Hypothalamus (tissue), 51 donors: ENCODE data around the gene CLSTN2.

ENCODE experiments used
- DNase-seq, 51 donors: peaks; one replicate each; lab custom pipeline; 2025; lab: John Stamatoyannopoulos, UW

The CLSTN2 gene

DNA sequence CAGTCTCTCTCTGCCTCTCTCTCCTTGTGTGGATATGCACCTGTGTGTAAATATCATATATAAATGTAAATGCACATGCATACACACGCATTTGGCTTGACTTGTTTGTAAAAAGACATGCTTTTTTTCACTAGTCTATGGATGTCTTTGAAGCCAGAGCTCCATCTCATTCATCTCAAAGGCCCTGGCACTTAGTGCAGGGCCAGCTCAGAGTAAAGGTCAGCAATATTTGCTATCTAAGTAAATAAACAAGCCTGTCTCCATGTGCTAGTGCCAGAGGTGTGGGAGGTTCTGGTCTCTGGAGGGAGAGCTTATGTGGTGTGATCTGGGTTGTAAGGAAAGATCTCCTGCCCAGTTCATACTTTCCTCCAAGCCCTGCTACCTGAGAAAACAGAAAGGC, 5.6 kb downstream of the CLSTN2 start:
- no peak for DNase-seq

- DNase-seq: no peak
Observed at GRCh38 chr3:139941580-139941979, 6.6 kb downstream of the CLSTN2 start.

DNA sequence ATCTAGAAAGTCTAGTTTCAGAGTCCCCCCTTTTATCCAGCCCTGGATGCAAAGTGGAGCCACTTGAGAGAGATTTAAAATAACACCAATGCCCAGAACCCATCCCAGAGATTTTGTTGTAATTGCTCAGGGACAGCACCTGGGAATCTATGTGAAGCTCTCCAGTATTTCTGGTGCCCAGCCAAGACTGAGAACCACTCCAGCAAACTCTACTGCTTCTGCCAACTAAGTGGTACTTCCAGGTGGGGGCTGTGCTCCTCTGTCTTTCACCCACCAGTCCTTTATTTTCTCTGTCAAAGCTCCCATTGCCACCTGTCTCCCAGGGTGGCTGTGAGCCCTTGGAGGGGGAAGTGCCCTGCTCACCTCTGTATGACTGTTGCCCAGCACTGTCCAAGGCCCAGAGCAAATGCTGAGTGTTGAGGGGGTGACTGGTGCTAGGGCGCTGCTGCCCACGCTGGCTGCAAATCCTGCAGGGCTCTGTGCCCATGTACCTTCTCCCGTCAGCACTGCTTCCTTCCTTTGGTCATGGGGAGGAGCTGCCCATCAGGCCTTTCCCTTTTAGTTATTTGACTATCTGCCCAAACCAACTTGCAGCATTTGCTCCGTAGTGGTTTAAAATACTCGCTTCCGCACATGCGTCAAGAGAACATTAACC, 9.4 kb downstream of the CLSTN2 start:
- DNase-seq: no peak

DNA sequence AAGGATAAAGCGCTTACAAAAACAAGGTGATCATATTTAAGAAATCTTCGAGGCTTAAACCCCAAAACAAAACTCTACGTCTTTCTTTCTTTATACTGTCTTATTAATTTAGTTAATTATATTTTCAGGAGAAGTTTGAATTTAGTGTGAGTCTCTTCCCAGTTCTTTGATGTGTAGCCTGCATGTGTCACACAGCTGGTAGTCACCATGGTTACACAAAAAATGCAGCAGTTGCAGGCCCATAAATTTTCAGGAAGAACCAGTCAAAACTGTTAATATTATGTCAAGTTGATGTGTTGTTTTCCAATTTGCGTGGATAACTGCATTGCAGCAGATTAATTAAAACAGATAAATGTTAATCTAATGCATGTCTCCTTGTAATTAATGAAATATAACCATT, 10.4 kb downstream of the CLSTN2 start:
- DNase-seq: no peak

- no peak for DNase-seq
Observed at GRCh38 chr3:139945942-139946341, 11.0 kb downstream of the CLSTN2 start.

GRCh38 chr3:139948467-139948866, 13.5 kb downstream of the CLSTN2 start:
- DNase-seq: no peak

- no peak for DNase-seq
Observed at GRCh38 chr3:139948898-139949297, 13.9 kb downstream of the CLSTN2 start.

DNA sequence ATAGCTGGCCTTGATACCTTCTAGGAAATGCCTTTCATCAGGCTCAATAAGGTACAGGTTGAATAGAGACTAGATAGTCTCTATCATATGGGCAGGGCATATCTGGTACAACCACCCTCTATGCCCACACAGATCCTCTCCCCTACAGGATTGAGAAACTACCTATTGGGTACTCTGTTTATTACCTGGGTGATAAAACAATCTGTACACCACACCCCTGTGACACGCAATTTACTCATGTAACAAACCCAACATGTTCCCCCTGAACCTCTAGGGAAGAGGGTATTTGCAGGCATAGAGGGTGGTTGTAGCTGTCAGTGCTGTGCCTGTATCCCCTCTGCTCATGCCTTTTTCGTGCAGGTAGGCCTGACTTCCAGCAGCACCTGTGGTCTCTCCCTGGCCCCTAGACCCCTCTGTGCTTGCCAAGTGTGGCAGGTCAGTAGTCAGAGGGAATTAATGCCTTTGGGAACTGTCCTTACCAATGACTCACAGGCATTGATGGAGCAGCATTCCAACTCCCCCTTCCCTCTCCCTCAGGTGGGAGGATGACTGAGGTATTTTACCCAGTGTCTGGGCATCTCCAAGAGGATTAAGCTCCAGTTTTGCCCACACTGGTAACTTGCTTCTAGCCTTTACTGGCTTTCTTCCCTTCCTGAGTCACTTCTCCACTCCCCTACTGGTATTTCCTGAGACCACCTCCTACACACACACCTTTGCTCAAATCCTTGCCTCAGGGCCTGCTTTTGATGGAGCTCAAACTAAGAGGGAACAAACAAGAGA, 18.3 kb downstream of the CLSTN2 start:
- no peak for DNase-seq

DNA sequence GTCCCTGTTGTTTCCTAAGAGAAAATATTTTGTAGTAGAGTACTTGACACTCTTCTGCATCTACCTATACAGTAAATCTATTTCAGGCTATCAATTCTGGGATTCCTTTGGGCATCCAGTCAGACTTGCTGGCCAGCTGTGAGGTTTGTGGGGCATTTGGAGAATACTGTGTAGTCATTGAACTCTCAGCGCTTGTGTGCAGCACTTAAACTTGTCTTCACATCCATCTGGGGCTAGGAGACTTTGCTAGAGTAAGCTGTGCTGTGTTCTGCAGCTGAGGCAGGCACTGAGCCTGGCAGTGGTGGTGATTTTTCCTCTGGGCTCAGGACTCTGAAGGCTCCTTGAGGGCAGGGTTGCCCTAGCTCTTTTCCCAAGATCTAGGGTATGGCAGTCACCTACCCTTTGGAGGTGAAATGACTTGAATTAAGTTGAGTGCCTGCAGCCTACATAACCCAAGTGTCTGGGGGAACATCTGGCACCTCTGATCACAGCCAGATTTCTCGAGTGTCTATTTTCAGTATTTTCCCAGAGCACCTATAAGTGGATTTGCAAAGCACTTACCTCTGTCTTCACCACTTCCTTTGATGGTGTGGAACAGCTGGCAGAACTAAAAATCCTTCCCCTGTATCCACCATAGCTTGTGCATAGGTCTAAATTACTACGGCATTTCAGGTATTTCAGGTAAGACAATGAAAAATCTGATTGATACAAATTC, 19.3 kb downstream of the CLSTN2 start:
- DNase-seq: no peak

DNA sequence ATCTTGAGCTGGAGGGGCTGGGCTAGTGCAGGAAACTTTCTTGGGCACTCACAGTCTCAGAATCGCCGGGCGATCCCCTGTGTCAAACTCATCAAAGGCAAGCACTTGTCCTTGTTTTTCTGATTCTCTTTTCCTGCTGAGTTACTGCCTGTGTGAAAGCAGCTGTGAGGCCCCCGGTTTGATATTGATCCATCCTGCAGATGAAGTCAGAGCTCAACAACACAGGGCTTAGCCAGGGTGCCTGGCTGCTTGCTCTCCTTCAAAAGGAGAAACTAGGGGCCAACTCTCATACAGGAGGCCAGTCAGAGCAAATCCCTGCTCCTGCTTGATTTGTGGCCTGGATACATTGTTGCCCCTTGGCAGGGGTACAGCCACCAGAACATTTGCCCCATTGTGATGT, 22.9 kb downstream of the CLSTN2 start:
- no peak for DNase-seq

- no peak for DNase-seq
Observed at GRCh38 chr3:139969386-139969785, 34.4 kb downstream of the CLSTN2 start.

DNA sequence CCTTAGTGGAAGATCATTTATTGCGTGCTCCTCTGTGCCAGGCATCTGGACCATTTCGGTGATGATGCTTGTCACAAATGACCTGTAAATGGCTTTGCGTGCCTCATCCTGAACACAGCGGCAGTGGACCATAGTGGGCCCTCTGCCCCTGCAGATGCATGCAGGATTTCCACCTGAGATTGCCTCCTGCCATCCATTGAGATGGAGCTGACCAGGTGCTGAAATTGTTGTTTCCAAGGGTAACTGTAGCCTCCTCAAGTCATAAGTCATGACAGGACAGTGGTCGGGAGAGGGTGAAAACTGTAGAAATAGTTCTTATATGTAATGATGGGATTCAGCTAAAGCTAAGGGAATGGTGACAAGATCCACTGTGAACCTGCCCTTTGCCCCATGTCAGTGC, 35.5 kb downstream of the CLSTN2 start:
- DNase-seq: no peak

DNA sequence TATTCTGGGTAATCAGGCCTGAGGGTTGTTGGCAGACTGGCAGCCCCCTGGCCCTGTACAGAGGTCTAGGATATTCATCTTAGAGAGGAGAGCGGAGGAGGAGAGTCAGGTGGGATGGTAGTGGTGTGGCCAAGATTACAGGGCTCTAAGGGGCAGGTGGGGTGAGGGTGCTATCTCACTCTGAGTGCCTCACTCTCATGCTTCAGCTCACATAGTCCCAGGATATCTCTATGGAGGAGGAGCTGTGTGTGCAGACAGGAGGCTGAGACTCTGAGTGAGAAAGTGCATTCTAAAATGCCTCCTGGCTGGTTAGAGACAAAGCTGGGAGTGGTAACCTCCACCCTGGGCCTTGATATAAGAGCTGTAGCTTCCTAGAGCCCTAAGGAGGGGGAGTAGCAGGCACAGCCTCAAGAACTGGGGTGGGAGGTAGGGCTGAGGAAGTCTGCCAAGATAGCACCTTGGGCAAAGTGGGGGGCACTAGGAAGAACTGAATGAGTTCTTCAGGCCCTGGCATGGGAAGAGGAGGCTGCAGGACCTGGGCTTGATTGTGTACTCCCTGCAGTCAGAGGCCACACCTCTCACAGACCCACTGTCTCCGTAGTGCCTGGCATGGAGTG, 39.9 kb downstream of the CLSTN2 start:
- no peak for DNase-seq

- DNase-seq: no peak
Observed at GRCh38 chr3:139975594-139976365, 40.8 kb downstream of the CLSTN2 start.

DNA sequence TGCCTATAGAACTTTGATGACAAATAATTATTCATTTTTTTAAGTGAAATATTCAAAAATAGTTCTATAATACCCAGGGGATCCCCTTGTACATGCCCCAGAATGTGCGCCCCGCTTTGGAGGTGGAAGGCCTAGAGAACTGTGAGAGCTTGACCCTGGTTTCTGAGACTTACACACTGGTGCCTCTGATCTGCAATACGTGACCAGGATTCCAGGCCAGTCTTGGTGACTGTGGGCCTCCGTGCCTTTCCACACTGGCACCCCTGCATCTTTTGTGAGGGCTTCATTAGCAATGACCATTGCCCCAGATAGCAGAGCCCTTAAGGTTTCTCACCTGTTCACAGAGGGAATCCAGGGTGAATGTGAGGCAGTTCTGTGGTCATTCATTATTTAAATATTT, 44.0 kb downstream of the CLSTN2 start:
- DNase-seq: no peak

DNA sequence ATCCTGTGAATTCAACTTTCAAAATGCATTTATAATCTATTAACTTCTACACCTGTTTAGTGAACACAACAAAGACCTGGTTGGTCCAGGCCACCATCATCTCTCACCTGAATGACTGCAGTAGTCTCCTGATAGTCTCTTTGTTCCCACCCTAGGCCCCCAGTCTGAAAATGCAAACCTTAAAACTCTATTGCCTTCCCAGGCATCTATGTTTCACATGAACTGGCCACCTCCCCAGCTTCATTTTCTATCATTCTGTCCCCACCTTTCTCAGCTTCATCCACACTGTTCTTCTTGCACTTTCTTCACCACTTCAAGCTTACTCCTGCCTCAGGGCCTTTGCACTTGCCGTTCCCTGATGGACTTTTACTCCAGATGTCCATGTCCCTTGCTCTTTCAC, 45.0 kb downstream of the CLSTN2 start:
- DNase-seq: no peak

GRCh38 chr3:139982404-139982803, 47.4 kb downstream of the CLSTN2 start:
- DNase-seq: peak in 1 of 51 donors; percentile 16

DNA sequence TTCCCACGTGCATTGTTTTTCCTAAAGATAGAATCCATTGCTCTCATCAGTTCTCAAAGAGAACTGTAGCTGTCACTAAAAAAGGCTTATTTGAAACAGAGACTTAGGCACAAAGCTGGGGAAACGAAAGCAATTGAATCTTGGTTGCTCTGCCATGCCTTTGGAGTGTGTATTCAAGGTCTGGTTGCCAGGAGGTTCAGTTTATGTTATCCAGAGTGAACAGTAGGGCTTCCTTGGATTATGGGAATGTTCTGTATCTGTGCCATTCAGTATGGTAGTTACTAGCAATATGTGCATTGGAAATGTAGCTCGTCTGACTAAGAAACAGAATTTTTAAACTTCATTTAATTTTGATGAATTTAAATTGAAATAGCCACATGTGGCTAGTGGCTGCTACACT, 50.6 kb downstream of the CLSTN2 start:
- DNase-seq: no peak

- DNase-seq: no peak
Observed at GRCh38 chr3:139987908-139988307, 52.9 kb downstream of the CLSTN2 start.

DNA sequence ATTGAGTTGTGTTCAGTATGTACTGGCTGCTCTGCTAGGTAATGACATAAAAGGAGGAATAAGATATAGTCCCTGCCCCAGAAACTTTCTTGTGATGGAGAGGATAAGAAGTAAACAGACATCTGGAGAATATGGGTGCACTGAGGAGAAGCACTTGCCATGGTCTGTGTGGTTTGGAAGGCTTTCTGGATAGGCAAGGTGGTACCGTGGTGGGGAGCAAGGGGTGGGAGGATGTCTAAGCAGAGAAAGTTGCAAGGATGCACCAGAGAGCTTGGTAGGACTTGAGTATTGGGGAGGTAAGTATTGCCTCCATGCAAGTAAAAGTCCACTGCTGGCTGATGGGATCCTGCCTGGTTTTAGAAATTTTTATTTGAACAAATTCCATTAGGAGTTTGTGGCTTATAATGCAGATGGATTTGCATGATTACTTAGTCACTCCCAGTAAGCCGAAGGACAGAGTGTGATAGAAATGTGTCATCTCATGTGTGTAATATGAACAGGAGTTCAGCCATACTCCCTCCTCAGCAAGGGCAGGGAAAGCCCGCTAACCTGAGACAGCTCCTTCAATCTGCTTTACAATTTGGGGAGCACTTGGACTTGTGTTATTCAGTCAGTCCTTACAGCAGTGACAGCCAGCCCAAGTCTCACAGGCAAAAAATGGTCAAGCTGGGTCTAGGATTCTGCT, 53.6 kb downstream of the CLSTN2 start:
- no peak for DNase-seq
